Panc1 (cell line): Measurements from ENCODE around the gene C1QA. TPM values are rescaled to one million over a fixed set of nuclear protein-coding genes. Genes with fewer than 3 reads are reported as not detected.

ENCODE experiments used
- ATAC-seq: fragments of 200-7000 bp; cut with Tn5 transposase; 2 replicates; pipeline ENCODE4 v1.9.1; 2020; ENCODE audit warnings: mild to moderate bottlenecking, moderate library complexity
- Bru-seq: library from RNA; stranded (reverse); fragments of 400-500 nt; gene quantifications from one replicate; lab custom pipeline; 2021; lab: Mats Ljungman, UMichigan
- BruChase-seq, 2 experiments: library from RNA; stranded (reverse); fragments of 400-500 nt; gene quantifications; one replicate each; lab custom pipeline; 2021; lab: Mats Ljungman, UMichigan
- BruUV-seq: library from RNA; stranded (reverse); fragments of 400-500 nt; replicated peaks from 2 replicates; lab custom pipeline; 2021; lab: Mats Ljungman, UMichigan
- CTCF ChIA-PET: fragments of 300-600 bp; sonication (Branson Sonifier 250); formaldehyde crosslinking; loops from one replicate; lab custom pipeline; 2022; ENCODE audit warnings: antibody characterized with exemption; lab: Charles Lee
- POLR2A ChIA-PET: fragments of 300-600 bp; sonication (Branson Sonifier 250); formaldehyde crosslinking; loops from one replicate; lab custom pipeline; 2022; ENCODE audit warnings: antibody characterized with exemption; lab: Charles Lee
- DNase-seq: peaks from one replicate; pipeline ENCODE4 v3.0.0-alpha.2; 2010; ENCODE audit warnings: low read depth, low spot score
- H3K27ac ChIP-seq: 2 replicates; pipeline ENCODE4 v1.5.1; 2011; ENCODE audit warnings: mild to moderate bottlenecking, low read length, inconsistent platforms
- H3K27me3 ChIP-seq: fragments of 200-500 bp; sonication (Bioruptor generic); 2 replicates; pipeline ENCODE4 v1.6.0; 2014; ENCODE audit warnings: low read length, inconsistent platforms; ENCODE audit not compliant: control insufficient read depth, insufficient read depth
- H3K36me3 ChIP-seq: fragments of 200-500 bp; sonication (Bioruptor generic); 2 replicates; pipeline ENCODE4 v1.5.1; 2014; ENCODE audit warnings: inconsistent platforms, mild to moderate bottlenecking, low read length, moderate library complexity; ENCODE audit not compliant: control insufficient read depth, insufficient read depth
- H3K4me1 ChIP-seq: 2 replicates; pipeline ENCODE4 v1.5.1; 2011; ENCODE audit warnings: inconsistent platforms, mild to moderate bottlenecking, low read length, moderate library complexity; ENCODE audit not compliant: control insufficient read depth, insufficient read depth
- H3K4me3 ChIP-seq, 2 experiments: 2 replicates each; pipeline ENCODE4 v1.5.1; 2011 to 2012; ENCODE audit warnings: low read depth in 2 of 2, low read length in 2 of 2, mild to moderate bottlenecking in 2 of 2, inconsistent platforms in 1 of 2, moderate library complexity in 1 of 2
- H3K9me3 ChIP-seq: fragments of 200-500 bp; sonication (Bioruptor generic); 2 replicates; pipeline ENCODE4 v1.5.1; 2014; ENCODE audit warnings: low read depth, mild to moderate bottlenecking, inconsistent platforms, low read length, moderate library complexity; ENCODE audit not compliant: control insufficient read depth, insufficient read depth
- CTCF ChIP-seq: fragments of 450-650 bp; IDR thresholded peaks from 2 replicates; pipeline ENCODE4 v1.5.1; 2017; ENCODE audit warnings: mild to moderate bottlenecking
- POLR2AphosphoS5 ChIP-seq: IDR thresholded peaks from 2 replicates; pipeline ENCODE4 v1.6.1; 2012; ENCODE audit warnings: mild to moderate bottlenecking, low read depth, low read length, moderate library complexity
- REST ChIP-seq, 2 experiments: IDR thresholded peaks; 2 replicates each; pipeline ENCODE4 v1.6.1; 2011 to 2012; ENCODE audit warnings: low read depth in 2 of 2, control low read depth in 1 of 2, low read length in 1 of 2, mild to moderate bottlenecking in 1 of 2, moderate library complexity in 1 of 2; ENCODE audit not compliant: insufficient read depth in 1 of 2
- SIN3A ChIP-seq: IDR thresholded peaks from 2 replicates; pipeline ENCODE4 v1.6.1; 2012; ENCODE audit warnings: low read depth, mild to moderate bottlenecking, low read length, moderate library complexity, borderline replicate concordance; ENCODE audit not compliant: insufficient read depth
- TCF7L2 ChIP-seq: IDR thresholded peaks from 2 replicates; pipeline ENCODE4 v1.6.1; 2011; ENCODE audit warnings: mild to moderate bottlenecking, low read depth, low read length, inconsistent platforms
- in situ Hi-C: cut with HindIII; loops from 2 replicates; pipeline ENCODE4 v1.10.0; 2016; ENCODE audit warnings: low sequenced_read_pairs, low pct_unique_long_range_greater_than_20kb
- intact Hi-C: fragments of 100-400 bp; cut with micrococcal nuclease; formaldehyde crosslinking; loops from one replicate; pipeline ENCODE4 v1.10.0; 2022; ENCODE audit not compliant: unreplicated experiment
- long read RNA-seq: library from polyadenylated mRNA; unstranded; transcript quantifications from one replicate; pipeline ENCODE4 v2.0.0, GENCODE V29; 2021; ENCODE audit not compliant: unreplicated experiment
- polyA plus RNA-seq: library from polyadenylated mRNA; unstranded; fragments of >200 nt; gene quantifications from one replicate; pipeline ENCODE4 v1.2.1, GENCODE V29; 2012; ENCODE audit warnings: missing spikeins; ENCODE audit not compliant: insufficient read length
- total RNA-seq: library from RNA; stranded (reverse); gene quantifications from one replicate; pipeline ENCODE4 v1.2.1, GENCODE V29; 2021; ENCODE audit not compliant: unreplicated experiment

C1QA gene
- 0.41 TPM for total RNA-seq
- not detected for polyA plus RNA-seq
- not detected for Bru-seq, nascent RNA
- not detected for BruChase-seq, experiment 1, labeled RNA remaining after a 2-hour chase
- BruChase-seq, experiment 2, labeled RNA remaining after a 6-hour chase = percentile 10 among the genes with signal in this experiment
- long read RNA-seq = 0 reads

GRCh38 chr1:22636353-22636752 is at the start of gene C1QA:
Gene C1QA, plus strand, starts transcription at chr1:22636628. Its CDS starts 989 bp downstream, at chr1:22637617.
- no peak for TF ChIP-seq REST (IDR thresholded peaks at IDR 0.05; ENCODE audit: insufficient read depth in 1 of 2, low read depth in 2 of 2, low read length in 1 of 2)
- TF ChIP-seq SIN3A = no peak
- in situ Hi-C loops (no loop called here), intact Hi-C loops (no loop called here)
- Histone ChIP-seq H3K36me3 (no peaks in the 10 kb centered on the region), H3K27ac (no peak within 1 kb of the TSS), H3K27me3 (peaks cover 8% of the 10 kb centered on the region), H3K4me3 (no peak within 1 kb of the TSS), H3K4me1 (no peaks in the 10 kb centered on the region), H3K9me3 (no peaks in the 10 kb centered on the region)
- BruUV-seq = no TSS peak
- DNase-seq (no peak), ATAC-seq (no peak)
- POLR2A ChIA-PET = no interaction called here
- CTCF ChIA-PET = no interaction called here

GRCh38 chr1:22587247-22587646 is 49.2 kb upstream of the C1QA start:
- in situ Hi-C loops = no loop called here
- Histone ChIP-seq H3K27me3 (no peaks in the 10 kb centered on the region; the same call in 1 of the 2 replicates), H3K9me3 (no peaks in the 10 kb centered on the region), H3K27ac (no peak overlapping the region), H3K4me3 (no peak overlapping the region), H3K36me3 (no peaks in the 10 kb centered on the region), H3K4me1 (no peaks in the 10 kb centered on the region)
- no peak for DNase-seq
- POLR2A ChIA-PET = no interaction called here
- TF ChIP-seq SIN3A (no peak), CTCF (no peak), TCF7L2 (no peak), REST (IDR thresholded peaks at IDR 0.05; ENCODE audit: insufficient read depth in 1 of 2, low read depth in 2 of 2, low read length in 1 of 2) (no peak), POLR2AphosphoS5 (no peak)
- CTCF ChIA-PET = no interaction called here
- no TSS peak for BruUV-seq
- intact Hi-C loops = no loop called here
- 0 out of 2 replicates have a peak, but pooled peaks have one; percentile 17 for ATAC-seq
